Peyer's patch (tissue), 4 donors: ENCODE data around the gene FARP1. TPM values are rescaled to one million over a fixed set of nuclear protein-coding genes. Genes with fewer than 3 reads are reported as not detected.

Source experiments
- DNase-seq, 3 donors: peaks; one replicate each; pipeline ENCODE4 v3.0.0-alpha.2; 2017 to 2019
- H3K27ac ChIP-seq, 4 donors: fragments of 200-600 bp; sonication (generic); one replicate each; pipeline ENCODE4 v1.5.1; 2016 to 2019
- H3K27me3 ChIP-seq, 2 donors: fragments of 200-600 bp; sonication (generic); one replicate each; pipeline ENCODE4 v1.5.1; 2019
- H3K36me3 ChIP-seq, 3 donors: fragments of 200-600 bp; sonication (generic); one replicate each; pipeline ENCODE4 v1.5.1; 2016 to 2019
- H3K4me1 ChIP-seq, 4 donors: fragments of 200-600 bp; sonication (generic); one replicate each; pipeline ENCODE4 v1.5.1; 2016 to 2019
- H3K4me3 ChIP-seq, 4 donors: fragments of 200-600 bp; sonication (generic); 1 replicate in 3 of 4; 2 replicates in 1 of 4; pipeline ENCODE4 v1.5.1; 2016 to 2019; ENCODE audit warnings: mild to moderate bottlenecking in 1 of 4
- H3K9me3 ChIP-seq, 4 donors: fragments of 200-600 bp; sonication (generic); one replicate each; pipeline ENCODE4 v1.5.1; 2016 to 2019; ENCODE audit warnings: mild to moderate bottlenecking in 1 of 4
- POLR2A ChIP-seq, 2 donors: fragments of 450-650 bp; IDR thresholded peaks; one replicate each; pipeline ENCODE4 v1.5.1; 2017; ENCODE audit warnings: antibody characterized with exemption in 2 of 2, mild to moderate bottlenecking in 2 of 2, moderate library complexity in 2 of 2
- total RNA-seq, 4 donors: library from RNA; depleted of rRNA; stranded (reverse); fragments of >200 nt; gene quantifications; one replicate each; pipeline ENCODE4 v1.1.0, GENCODE V29; 2016
- TF ChIP-seq, protein P1 (sequence below), 6 experiments: fragments of 450-650 bp in 4 of 6; fragments of 200-600 bp in 2 of 6; sonication (generic) in 1 of 6; IDR thresholded peaks; one replicate each; pipeline ENCODE4 v1.5.1; 2017 to 2019; ENCODE audit warnings: antibody characterized with exemption in 6 of 6, mild to moderate bottlenecking in 3 of 6, moderate library complexity in 1 of 6

The FARP1 gene
- total RNA-seq, 4 donors from 2014 or later, result 10.6 to 61.1 (median 14.9) TPM

DNA sequence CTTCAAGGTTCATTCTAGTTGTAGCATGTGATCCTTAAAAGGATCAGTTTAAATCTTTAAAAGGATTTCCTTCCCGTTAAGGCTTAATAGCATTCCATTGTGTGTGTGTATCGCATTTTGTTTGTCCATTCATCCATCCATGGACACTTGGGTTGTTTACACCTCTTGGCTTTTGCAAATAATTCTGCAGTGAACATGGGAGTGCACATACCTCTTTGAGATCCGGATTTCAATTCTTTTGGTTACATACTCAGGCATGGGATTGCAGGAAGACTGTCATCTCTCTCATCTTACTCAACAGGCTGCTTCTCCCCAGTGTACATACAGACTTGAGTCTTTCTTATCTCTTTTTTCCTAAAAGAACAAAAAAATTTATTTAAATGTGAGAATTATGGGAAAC is 32.9 kb downstream of the FARP1 start:
- no peaks in the 10 kb centered on the region for H3K36me3 ChIP-seq
- H3K27ac ChIP-seq, result no peak overlapping the region
- DNase-seq, result no peak
- H3K4me3 ChIP-seq, result no peak overlapping the region
- no peaks in the 10 kb centered on the region for H3K9me3 ChIP-seq
- peaks cover 0 to 21% (median 0%) of the 10 kb centered on the region in 4 donors for H3K4me1 ChIP-seq
- H3K27me3 ChIP-seq, result no peaks in the 10 kb centered on the region
- TF ChIP-seq, protein P1, sequence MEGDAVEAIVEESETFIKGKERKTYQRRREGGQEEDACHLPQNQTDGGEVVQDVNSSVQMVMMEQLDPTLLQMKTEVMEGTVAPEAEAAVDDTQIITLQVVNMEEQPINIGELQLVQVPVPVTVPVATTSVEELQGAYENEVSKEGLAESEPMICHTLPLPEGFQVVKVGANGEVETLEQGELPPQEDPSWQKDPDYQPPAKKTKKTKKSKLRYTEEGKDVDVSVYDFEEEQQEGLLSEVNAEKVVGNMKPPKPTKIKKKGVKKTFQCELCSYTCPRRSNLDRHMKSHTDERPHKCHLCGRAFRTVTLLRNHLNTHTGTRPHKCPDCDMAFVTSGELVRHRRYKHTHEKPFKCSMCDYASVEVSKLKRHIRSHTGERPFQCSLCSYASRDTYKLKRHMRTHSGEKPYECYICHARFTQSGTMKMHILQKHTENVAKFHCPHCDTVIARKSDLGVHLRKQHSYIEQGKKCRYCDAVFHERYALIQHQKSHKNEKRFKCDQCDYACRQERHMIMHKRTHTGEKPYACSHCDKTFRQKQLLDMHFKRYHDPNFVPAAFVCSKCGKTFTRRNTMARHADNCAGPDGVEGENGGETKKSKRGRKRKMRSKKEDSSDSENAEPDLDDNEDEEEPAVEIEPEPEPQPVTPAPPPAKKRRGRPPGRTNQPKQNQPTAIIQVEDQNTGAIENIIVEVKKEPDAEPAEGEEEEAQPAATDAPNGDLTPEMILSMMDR (IDR thresholded peaks at IDR 0.05), result no peak
- TF ChIP-seq POLR2A (IDR thresholded peaks at IDR 0.05), result no peak

DNA sequence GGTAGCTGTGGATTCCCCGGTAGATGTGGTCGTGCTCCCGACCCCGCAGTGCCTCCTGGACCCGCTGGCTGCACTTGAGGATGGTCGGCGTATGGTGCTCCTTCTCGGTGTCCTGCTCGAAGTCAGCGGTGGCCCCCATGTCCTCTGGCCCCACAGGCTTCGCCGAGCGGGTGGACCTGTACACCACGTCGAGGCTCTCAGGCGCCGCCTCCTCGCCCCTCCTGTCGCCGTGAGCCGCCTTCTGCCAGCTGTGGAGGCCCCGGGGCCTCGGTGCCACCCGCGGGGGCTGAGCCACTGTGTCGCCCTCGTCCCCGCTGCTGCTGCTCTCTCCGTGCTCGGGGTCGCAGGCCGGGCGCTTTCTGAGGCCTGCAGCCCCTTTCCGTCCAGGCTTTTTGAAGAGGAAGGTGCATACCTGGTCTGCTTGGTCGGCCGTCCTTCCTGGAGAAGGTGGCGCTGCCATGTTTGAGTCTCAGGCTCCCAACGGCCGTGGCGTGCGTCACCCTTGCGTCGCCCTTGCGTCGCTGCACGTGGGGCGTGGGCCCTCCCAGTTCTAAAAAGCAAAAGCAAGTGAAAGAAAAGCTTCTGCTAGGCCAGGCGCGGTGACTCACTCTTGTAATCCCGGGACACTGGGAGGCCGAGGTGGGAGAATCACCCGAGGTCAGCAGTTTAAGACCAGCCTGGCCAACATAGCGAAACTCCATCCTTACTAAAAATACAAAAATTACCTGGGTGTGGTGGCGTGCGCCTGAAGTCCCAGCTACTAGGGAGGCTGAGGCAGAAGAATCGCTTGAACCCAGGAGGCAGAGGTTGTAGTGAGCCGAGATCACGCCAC is 34.1 kb downstream of the FARP1 start, which contains the start of gene RNF113B:
RNF113B (minus strand) TSS at position 493 of the 832 bp plus-strand sequence; CDS start at position 460, 33 bp downstream.
- H3K27me3 ChIP-seq, result no peaks in the 10 kb centered on the region
- H3K4me1 ChIP-seq, result peaks cover 0 to 16% (median 0%) of the 10 kb centered on the region in 4 donors
- DNase-seq, result no peak
- H3K4me3 ChIP-seq, result no peak within 1 kb of the TSS
- no peaks in the 10 kb centered on the region for H3K36me3 ChIP-seq
- TF ChIP-seq, protein P1 (IDR thresholded peaks at IDR 0.05), result no peak
- H3K27ac ChIP-seq, result no peak within 1 kb of the TSS
- no peaks in the 10 kb centered on the region for H3K9me3 ChIP-seq

DNA sequence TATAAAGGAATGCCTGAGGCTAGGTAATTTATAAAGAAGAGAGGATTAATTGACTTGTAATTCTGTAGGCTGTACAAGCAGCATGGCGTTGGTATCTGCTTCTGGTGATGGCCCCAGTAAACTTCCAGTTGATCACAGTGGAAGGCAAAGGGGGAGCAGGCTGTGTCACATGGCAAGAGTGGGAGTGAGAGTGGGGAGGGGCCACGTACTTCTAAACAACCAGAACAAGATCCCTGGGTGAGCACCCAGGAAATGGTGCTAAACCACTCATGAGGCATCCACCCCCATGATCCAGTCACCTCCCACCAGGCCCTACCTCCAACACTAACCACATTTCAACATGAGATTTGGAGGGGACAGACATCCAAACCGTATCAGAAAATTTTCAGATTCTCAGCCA is 37.2 kb downstream of the FARP1 start:
- Histone ChIP-seq H3K4me3 (no peak overlapping the region), H3K27ac (no peak overlapping the region), H3K27me3 (no peaks in the 10 kb centered on the region), H3K9me3 (no peaks in the 10 kb centered on the region), H3K4me1 (no peaks in the 10 kb centered on the region), H3K36me3 (no peaks in the 10 kb centered on the region)
- no peak for DNase-seq
- TF ChIP-seq, protein P1 (IDR thresholded peaks at IDR 0.05), result no peak
- TF ChIP-seq POLR2A (IDR thresholded peaks at IDR 0.05), result no peak

DNA sequence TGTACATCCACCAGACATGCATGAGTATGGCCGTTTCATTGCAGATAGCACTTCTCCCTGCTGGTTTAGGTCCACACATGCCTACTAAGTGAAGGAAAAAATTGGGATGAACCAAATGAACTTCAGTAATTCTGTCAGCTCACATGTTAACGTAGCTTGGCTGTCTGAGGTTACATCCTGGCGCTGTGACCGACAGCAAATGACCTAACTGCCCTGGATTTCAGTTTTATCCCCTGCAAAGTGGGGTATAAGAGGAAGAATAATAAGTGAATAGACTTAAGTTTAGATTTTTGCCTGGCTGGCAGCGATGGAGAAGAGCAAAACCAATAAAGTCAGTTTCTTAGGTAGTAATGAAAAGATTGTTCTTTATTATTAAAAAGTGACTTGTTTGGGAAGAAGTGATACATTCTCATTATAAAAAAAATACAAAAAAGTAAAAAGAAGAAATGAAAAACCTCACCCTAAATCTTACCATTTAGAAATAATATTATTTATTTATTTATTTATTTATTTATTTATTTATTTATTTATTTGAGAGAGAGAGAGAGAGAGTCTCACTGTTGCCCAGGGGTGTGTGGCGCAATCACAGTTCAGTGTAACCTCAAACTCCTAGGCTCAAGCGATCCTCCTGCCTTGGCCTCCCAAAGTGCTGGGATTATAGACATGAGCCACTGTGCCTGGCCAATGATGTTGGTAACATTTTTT is 38.4 kb downstream of the FARP1 start:
- Histone ChIP-seq H3K36me3 (no peaks in the 10 kb centered on the region), H3K4me1 (no peaks in the 10 kb centered on the region), H3K27me3 (no peaks in the 10 kb centered on the region), H3K4me3 (no peak overlapping the region), H3K27ac (no peak overlapping the region), H3K9me3 (no peaks in the 10 kb centered on the region)
- no peak for DNase-seq
- TF ChIP-seq, protein P1 (IDR thresholded peaks at IDR 0.05), result no peak

DNA sequence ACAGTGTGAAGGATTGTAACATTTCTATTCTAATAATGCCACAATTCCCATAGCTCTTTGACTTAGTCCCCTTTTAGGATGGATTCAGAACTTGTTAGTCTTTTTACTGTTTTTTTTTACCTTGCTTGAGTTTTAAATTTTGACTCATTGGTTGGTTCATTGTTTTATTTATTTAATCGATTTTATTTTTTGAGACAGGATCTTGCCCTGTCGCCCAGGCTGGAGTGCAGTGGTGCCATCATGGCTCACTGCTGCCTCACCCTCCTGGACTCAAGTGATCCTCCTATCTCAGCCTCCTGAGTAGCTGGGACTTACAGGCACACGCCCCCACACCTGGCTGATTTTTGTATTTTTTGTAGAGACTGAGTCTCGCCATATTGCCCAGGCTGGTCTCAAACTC is 39.3 kb downstream of the FARP1 start:
- TF ChIP-seq, protein P1 (IDR thresholded peaks at IDR 0.05), result no peak
- TF ChIP-seq POLR2A (IDR thresholded peaks at IDR 0.05), result no peak

More for the DNA sequence above, 39.3 kb downstream of the FARP1 start:
- Histone ChIP-seq H3K27ac (no peak overlapping the region), H3K4me1 (no peaks in the 10 kb centered on the region), H3K9me3 (no peaks in the 10 kb centered on the region), H3K27me3 (no peaks in the 10 kb centered on the region), H3K4me3 (no peak overlapping the region), H3K36me3 (no peaks in the 10 kb centered on the region)
- no peak for DNase-seq
